DOHH2 (cell line): ENCODE measurements around the gene KCNC4.

Source experiments
- EZH2phosphoT487 ChIP-seq: fragments of 200-600 bp; sonication (generic); IDR thresholded peaks from 2 replicates; pipeline ENCODE4 v1.6.1; 2017; ENCODE audit warnings: borderline replicate concordance, mild to moderate bottlenecking, antibody characterized with exemption, low read length, moderate library complexity, mixed read lengths
- TF ChIP-seq, protein P1 (sequence below): fragments of 200-600 bp; sonication (generic); IDR thresholded peaks from one replicate; pipeline ENCODE4 v1.5.1; 2014; ENCODE audit warnings: antibody characterized with exemption, mild to moderate bottlenecking, low read depth, low read length; ENCODE audit not compliant: poor library complexity, severe bottlenecking

DNA sequence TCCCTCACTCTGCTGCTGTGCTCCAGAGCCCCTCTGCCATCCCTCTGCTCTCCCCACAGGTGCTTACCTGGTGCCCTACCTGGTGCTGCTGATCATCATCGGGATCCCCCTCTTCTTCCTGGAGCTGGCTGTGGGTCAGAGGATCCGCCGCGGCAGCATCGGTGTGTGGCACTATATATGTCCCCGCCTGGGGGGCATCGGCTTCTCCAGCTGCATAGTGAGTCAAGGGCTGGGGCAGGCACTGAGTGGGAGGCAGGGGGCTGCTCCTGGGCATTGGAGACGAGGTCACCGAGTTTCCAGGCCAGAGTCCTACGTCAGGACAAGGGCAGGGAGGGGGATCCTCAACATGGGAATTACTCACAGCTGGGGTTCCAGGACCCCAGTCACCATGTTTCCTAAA is 38.1 kb upstream of the KCNC4 start:
- TF ChIP-seq, protein P1, sequence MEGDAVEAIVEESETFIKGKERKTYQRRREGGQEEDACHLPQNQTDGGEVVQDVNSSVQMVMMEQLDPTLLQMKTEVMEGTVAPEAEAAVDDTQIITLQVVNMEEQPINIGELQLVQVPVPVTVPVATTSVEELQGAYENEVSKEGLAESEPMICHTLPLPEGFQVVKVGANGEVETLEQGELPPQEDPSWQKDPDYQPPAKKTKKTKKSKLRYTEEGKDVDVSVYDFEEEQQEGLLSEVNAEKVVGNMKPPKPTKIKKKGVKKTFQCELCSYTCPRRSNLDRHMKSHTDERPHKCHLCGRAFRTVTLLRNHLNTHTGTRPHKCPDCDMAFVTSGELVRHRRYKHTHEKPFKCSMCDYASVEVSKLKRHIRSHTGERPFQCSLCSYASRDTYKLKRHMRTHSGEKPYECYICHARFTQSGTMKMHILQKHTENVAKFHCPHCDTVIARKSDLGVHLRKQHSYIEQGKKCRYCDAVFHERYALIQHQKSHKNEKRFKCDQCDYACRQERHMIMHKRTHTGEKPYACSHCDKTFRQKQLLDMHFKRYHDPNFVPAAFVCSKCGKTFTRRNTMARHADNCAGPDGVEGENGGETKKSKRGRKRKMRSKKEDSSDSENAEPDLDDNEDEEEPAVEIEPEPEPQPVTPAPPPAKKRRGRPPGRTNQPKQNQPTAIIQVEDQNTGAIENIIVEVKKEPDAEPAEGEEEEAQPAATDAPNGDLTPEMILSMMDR: no peak
- no peak for TF ChIP-seq EZH2phosphoT487
